Stimulated activated CD4-positive, alpha-beta T cell treated with anti-CD3 and anti-CD28 coated beads, Interleukin-1b, Interleukin-23, amount 100 ng/mL, for 48 hours (primary cell): Measurements from ENCODE around the gene LIMK2.
"Not testable (repeated sequence)": the region's sequence is repeated elsewhere in the genome, so short reads cannot be mapped to it uniquely, and the experiment has no call there.

Source experiments
- DNase-seq: peaks from one replicate; pipeline ENCODE4 v3.0.0-alpha.2; 2020

Gene LIMK2

DNA sequence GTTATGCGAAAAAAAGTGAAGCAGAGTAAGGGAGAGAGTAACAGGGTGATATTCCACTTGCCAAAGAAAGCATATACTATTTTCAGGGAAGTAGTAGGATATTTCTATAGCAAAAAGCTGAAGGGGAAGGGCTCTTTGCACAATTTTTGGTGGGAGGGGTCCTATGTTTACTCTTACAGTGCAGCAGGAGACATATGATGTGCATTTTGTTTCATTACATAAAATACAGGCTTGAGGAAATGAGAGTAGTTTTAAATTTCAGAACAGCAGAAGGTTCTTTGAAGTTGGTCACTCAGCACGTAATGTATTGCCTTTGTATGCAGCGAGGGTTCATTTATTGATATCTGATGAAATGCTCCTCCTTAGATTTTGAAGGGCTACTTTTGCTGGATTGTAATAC lies 83.3 kb downstream of the LIMK2 start:
- no peak for DNase-seq

DNA sequence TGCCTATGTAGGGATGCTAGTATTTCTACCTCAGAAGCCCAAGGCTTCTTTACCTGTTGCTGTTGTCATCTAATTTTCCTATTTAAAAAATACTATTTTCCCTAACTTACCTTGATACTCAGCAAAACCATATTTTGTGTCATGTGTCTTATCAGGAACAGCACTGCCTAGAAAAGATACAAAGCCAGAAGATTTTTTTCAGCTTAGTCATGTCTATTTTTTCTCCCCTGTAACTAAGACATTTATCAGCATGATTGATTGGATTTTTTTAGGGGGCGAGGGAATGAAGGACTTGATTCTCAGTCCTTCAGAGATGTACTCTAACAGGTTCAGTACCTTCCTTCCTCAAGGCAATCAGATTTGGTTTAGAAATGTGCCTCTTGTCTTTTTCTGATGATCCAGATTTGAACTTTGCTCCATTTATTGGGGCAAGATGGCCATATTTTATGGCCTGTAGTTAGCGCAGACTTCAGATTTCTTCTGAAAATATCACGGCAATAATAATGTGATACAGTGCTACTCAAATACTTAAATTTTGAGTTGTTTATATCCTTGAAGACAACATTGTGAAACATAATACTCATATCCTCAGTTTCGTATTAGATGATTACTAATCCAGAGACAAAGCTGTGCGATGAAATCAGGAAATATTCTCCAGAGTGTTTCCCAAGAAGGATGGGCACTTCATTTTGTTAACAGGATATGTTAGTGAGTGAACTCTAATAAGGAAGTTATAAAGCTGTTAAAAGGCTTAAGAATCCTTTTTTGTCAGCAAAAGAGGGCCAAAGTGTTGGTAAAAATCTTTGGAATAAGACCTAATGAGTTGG lies 83.9 kb downstream of the LIMK2 start:
- DNase-seq: no peak

GRCh38 chr22:31300896-31301295 lies 88.8 kb downstream of the LIMK2 start:
- no peak for DNase-seq

DNA sequence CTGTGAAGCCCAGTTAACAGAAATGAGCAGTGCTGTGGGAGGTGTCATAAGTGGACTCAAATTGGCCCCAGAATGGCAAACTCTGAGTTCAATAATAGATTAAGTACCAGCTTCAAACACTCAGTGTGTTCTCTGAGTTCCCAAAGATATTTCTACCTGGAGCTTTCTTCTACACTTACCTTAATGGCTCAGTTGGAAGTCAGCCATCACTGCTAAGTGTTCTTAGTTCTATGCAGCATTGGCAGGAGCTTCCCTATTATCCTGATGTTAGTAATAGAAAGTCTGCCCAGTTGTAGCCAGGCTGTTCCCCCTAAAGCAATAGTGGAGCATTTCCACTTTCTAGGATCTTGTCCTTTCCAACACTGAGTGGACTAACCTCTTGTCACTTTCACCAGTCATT lies 89.9 kb downstream of the LIMK2 start:
- DNase-seq: no peak

GRCh38 chr22:31302537-31302936 lies 90.4 kb downstream of the LIMK2 start:
- no peak for DNase-seq

DNA sequence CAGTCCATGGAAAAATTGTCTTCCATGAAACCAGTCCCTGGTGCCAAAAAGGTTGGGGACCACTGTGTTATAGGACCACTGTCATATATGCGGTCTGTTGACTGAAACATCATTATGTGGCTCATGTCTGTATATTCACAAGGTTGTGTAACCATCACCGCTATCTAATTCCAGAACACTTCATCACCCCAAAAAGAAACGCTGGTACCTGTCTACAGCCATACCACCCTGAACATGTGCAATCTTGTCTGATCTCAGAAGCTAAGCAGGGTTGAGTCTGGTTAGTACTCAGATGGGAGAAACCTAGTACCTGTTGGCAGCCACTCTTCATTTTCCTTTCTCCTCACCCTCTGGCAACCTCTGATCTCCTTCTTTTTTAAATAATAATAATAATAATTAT lies 93.1 kb downstream of the LIMK2 start:
- DNase-seq: no peak

DNA sequence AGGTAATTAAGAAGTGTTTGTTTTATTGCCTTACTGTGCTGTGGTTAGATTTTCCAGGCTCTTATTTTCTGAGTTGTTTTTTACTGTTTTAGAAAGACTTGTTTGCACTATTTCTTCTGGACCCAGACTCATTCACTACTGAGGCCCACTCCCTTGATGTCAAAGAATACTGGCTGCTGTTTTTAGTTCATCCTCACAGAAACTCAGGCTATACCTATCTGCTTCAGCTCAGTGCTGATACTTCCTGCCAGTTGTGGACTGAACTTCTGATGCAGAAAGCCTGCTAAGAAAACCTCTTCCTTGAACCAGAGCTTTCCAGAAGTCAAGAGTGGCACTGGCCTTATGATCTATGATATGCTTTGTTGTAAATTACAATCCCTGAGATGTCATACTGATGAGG lies 96.1 kb downstream of the LIMK2 start:
- DNase-seq: no peak

DNA sequence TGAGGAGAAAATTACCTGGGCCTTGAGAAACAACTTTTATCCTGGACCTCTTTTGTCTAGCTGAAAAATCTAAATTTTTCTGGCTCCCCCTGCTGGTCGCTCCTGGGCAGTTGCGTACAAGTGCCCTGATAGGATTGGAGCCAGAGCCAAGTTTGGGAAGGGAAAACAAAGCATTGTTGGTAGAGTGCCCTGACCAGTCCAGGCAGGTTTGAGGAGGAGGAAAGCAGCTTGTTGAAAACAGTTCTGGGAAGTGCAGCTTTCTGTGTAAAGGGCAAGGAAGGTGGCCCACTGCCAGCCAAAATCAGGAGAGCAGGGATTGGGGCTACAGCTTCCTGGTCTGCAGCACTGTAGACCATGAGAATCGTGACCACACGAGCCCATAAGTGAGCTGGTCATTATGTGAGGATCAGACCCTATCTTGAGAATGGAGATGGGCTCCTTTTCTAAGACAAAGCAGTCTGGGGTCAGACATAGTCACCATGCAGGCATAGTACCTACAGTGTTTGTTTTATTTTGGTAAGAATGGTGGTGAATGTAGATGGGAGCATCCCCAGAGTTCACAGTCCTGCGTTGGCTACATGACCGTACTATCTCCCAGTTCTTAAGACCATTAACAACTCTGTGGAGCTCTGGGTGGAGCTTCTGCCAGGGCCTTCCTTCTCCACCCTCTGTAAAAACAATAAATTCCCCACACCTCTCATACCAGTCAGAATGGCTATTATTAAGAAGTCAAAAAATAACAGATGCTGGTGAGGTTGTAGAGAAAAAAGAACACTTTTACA lies 101.5 kb downstream of the LIMK2 start:
- DNase-seq: peak; percentile 59

DNA sequence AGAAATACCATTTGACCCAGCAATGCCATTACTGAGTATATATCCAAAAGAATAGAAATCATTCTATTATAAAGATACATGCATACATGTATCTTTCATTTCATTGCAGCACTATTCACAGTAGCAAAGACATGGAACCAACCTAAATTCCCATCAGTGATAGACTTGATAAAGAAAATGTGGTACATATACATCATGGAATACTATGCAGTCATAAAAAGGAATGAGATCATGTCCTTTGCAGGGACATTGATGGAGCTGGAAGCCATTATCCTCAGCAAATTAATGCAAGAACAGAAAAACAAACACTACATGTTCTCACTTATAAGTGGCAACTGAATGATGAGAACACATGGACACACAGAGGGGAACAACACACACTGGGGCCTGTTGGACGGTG lies 102.1 kb downstream of the LIMK2 start:
- not testable (repeated sequence) for DNase-seq

- no peak for DNase-seq
Measured at GRCh38 chr22:31321421-31321820, 109.3 kb downstream of the LIMK2 start.

DNA sequence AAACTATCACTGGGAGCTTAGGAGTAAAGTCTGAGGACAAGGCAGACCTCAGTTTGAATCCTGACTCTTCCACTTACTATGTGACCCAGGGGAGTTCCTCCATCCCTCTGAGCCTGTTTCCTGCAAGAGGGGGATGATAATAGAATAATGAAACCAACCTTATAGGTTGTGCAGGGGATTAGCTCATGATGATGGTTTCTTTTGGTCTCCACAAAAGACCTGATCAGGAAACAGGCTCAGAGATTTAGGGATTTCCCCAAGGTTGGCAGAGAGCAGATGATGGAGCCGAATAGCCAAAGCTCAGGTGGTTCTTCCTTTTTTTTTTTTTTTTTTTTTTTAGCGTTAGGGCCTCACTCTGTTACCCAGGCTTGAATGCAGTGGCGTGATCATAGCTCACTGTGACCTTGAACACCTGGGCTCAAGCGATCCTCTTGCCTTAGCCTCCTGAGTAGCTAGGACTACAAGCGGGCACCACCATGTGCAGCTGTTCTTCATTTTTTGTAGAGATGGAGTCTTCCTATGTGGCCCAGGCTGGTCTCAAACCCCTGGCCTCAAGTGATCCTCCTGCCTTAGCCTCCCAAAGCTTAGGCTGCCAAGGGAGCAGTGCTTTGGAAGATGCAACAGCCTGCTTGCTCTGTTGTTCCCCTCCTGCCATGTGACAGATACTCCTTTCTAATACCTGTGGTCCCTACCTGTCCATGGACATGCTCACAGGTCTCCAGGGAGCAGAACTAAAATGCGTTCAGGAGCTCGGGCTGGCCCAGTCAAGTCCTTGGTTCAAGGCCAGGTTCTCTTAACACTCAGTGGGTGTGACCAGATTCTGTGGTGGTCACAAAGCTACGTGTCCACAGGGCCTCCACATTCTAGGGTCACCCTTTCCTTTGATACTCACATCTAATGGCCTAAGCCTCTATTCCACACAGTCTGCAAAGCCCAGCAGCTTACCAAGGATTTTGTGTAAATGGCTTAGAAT lies 111.8 kb downstream of the LIMK2 start:
- no peak for DNase-seq

GRCh38 chr22:31326877-31327276 lies 114.8 kb downstream of the LIMK2 start:
- DNase-seq: no peak

- DNase-seq: no peak
Measured at GRCh38 chr22:31327806-31328543, 115.9 kb downstream of the LIMK2 start.

GRCh38 chr22:31328544-31328960 lies 116.5 kb downstream of the LIMK2 start:
- DNase-seq: no peak

GRCh38 chr22:31329029-31329428 lies 116.9 kb downstream of the LIMK2 start:
- DNase-seq: no peak
